H9 (cell line): Measurements from ENCODE around the gene TMEM95. TPM values are rescaled to one million over a fixed set of nuclear protein-coding genes. Genes with fewer than 3 reads are reported as not detected.

Source experiments
- DNase-seq: peaks from one replicate; pipeline ENCODE4 v3.0.0-alpha.2; 2017
- H2AFZ ChIP-seq: one replicate; pipeline ENCODE4 v1.6.1; 2013; ENCODE audit warnings: mild to moderate bottlenecking, low read length, control low read depth, moderate library complexity
- H2AK5ac ChIP-seq: 2 replicates; pipeline ENCODE4 v1.6.1; 2013; ENCODE audit warnings: low read length, control low read depth, mixed read lengths; ENCODE audit not compliant: insufficient read length
- H2BK120ac ChIP-seq: one replicate; pipeline ENCODE4 v1.6.1; 2013; ENCODE audit warnings: low read depth, mild to moderate bottlenecking, low read length, control low read depth, inconsistent platforms; ENCODE audit not compliant: poor library complexity, severe bottlenecking
- H2BK12ac ChIP-seq: 2 replicates; pipeline ENCODE4 v1.6.1; 2013; ENCODE audit warnings: low read length, control low read depth, mixed read lengths, low read depth; ENCODE audit not compliant: insufficient read length
- H2BK15ac ChIP-seq: 2 replicates; pipeline ENCODE4 v1.6.1; 2013; ENCODE audit warnings: low read depth, low read length, control low read depth
- H2BK20ac ChIP-seq: one replicate; pipeline ENCODE4 v1.6.1; 2013; ENCODE audit warnings: low read depth, mild to moderate bottlenecking, low read length, control low read depth, inconsistent platforms; ENCODE audit not compliant: poor library complexity, severe bottlenecking
- H2BK5ac ChIP-seq: 2 replicates; pipeline ENCODE4 v1.6.1; 2013; ENCODE audit warnings: low read length, control low read depth, mixed read lengths; ENCODE audit not compliant: insufficient read length
- H3K14ac ChIP-seq: 2 replicates; pipeline ENCODE4 v1.6.1; 2013; ENCODE audit warnings: low read length, control low read depth; ENCODE audit not compliant: insufficient read depth
- H3K18ac ChIP-seq: 2 replicates; pipeline ENCODE4 v1.6.1; 2013; ENCODE audit warnings: low read depth, mild to moderate bottlenecking, mixed read lengths, low read length, control low read depth; ENCODE audit not compliant: insufficient read length
- H3K23ac ChIP-seq: 2 replicates; pipeline ENCODE4 v1.6.1; 2013; ENCODE audit warnings: low read length, control low read depth, mixed read lengths, low read depth; ENCODE audit not compliant: insufficient read length
- H3K23me2 ChIP-seq: 2 replicates; pipeline ENCODE4 v1.6.1; 2013; ENCODE audit warnings: low read depth, mild to moderate bottlenecking, mixed read lengths, low read length, control low read depth; ENCODE audit not compliant: insufficient read length, poor library complexity, severe bottlenecking
- H3K27ac ChIP-seq: 2 replicates; pipeline ENCODE4 v1.5.1; 2013; ENCODE audit warnings: low read length, control low read depth, mixed read lengths, low read depth; ENCODE audit not compliant: insufficient read length
- H3K27me3 ChIP-seq: 2 replicates; pipeline ENCODE4 v1.6.1; 2013; ENCODE audit warnings: low read length, control low read depth, inconsistent platforms; ENCODE audit not compliant: insufficient read depth
- H3K4ac ChIP-seq: 2 replicates; pipeline ENCODE4 v1.6.1; 2013; ENCODE audit warnings: low read depth, mild to moderate bottlenecking, control low read depth, inconsistent platforms, low read length, moderate library complexity
- H3K4me1 ChIP-seq: 2 replicates; pipeline ENCODE4 v1.6.1; 2013; ENCODE audit warnings: low read length, control low read depth, inconsistent platforms; ENCODE audit not compliant: insufficient read depth
- H3K4me2 ChIP-seq: 2 replicates; pipeline ENCODE4 v1.6.1; 2013; ENCODE audit warnings: low read length, control low read depth, mixed read lengths; ENCODE audit not compliant: insufficient read length, insufficient read depth
- H3K56ac ChIP-seq: 2 replicates; pipeline ENCODE4 v1.6.1; 2013; ENCODE audit warnings: low read depth, mild to moderate bottlenecking, mixed read lengths, low read length, control low read depth; ENCODE audit not compliant: insufficient read length
- H3K79me1 ChIP-seq: 2 replicates; pipeline ENCODE4 v1.6.1; 2013; ENCODE audit warnings: low read depth, mild to moderate bottlenecking, moderate library complexity, low read length, control low read depth, inconsistent platforms; ENCODE audit not compliant: insufficient read depth, poor library complexity, severe bottlenecking
- H3K79me2 ChIP-seq: 2 replicates; pipeline ENCODE4 v1.6.1; 2013; ENCODE audit warnings: low read length, control low read depth, inconsistent platforms; ENCODE audit not compliant: insufficient read depth
- H3K9ac ChIP-seq: 2 replicates; pipeline ENCODE4 v1.6.1; 2013; ENCODE audit warnings: low read length, control low read depth, mixed read lengths; ENCODE audit not compliant: insufficient read length; ENCODE audit errors: extremely low read depth
- H3K9me3 ChIP-seq: one replicate; pipeline ENCODE4 v1.6.1; 2013; ENCODE audit warnings: low read depth, low read length, inconsistent platforms; ENCODE audit not compliant: control insufficient read depth
- H3T11ph ChIP-seq: one replicate; pipeline ENCODE4 v1.6.1; 2013; ENCODE audit warnings: mild to moderate bottlenecking, low read length, control low read depth, inconsistent platforms
- H4K20me1 ChIP-seq: one replicate; pipeline ENCODE4 v1.6.1; 2013; ENCODE audit not compliant: control insufficient read depth, insufficient read length, insufficient read depth
- H4K5ac ChIP-seq: 2 replicates; pipeline ENCODE4 v1.6.1; 2013; ENCODE audit warnings: low read depth, mild to moderate bottlenecking, mixed read lengths, low read length, control low read depth; ENCODE audit not compliant: insufficient read length
- H4K8ac ChIP-seq: replicated peaks from 2 replicates; pipeline ENCODE4 v1.6.1; 2013; ENCODE audit warnings: low read length, control low read depth, mixed read lengths, low read depth; ENCODE audit not compliant: insufficient read length
- H4K91ac ChIP-seq: 2 replicates; pipeline ENCODE4 v1.6.1; 2013; ENCODE audit warnings: low read depth, mild to moderate bottlenecking, moderate library complexity, mixed read lengths, low read length, control low read depth; ENCODE audit not compliant: insufficient read length
- H3K27ac Mint-ChIP-seq, 3 experiments: 2 replicates in 2 of 3; 3 replicates in 1 of 3; pipeline ENCODE4 v1.8.0; 2020 to 2021; ENCODE audit warnings: mixed read lengths in 3 of 3, mild to moderate bottlenecking in 1 of 3, moderate library complexity in 1 of 3
- H3K27me3 Mint-ChIP-seq: 2 replicates; pipeline ENCODE4 v1.8.0; 2021; ENCODE audit warnings: low read depth, mild to moderate bottlenecking, moderate library complexity, mixed read lengths
- H3K36me3 Mint-ChIP-seq, 3 experiments: 2 replicates in 2 of 3; 3 replicates in 1 of 3; pipeline ENCODE4 v1.8.0; 2020 to 2021; ENCODE audit warnings: low read depth in 3 of 3, mixed read lengths in 3 of 3; ENCODE audit not compliant: insufficient read depth in 1 of 3
- H3K4me1 Mint-ChIP-seq, 2 experiments: 2 replicates each; pipeline ENCODE4 v1.8.0; 2020; ENCODE audit warnings: mixed read lengths in 2 of 2
- H3K4me3 Mint-ChIP-seq, 2 experiments: 2 replicates in 1 of 2; 3 replicates in 1 of 2; pipeline ENCODE4 v1.8.0; 2020 to 2021; ENCODE audit warnings: mild to moderate bottlenecking in 2 of 2, mixed read lengths in 2 of 2, moderate library complexity in 1 of 2
- H3K9me3 Mint-ChIP-seq, 2 experiments: 2 replicates in 1 of 2; 3 replicates in 1 of 2; pipeline ENCODE4 v1.8.0; 2020; ENCODE audit warnings: mild to moderate bottlenecking in 2 of 2, mixed read lengths in 2 of 2, moderate library complexity in 1 of 2
- WGBS: extraction: QIAGEN DNeasy Blood & Tissue Kit; methylation state at CpG from one replicate; pipeline ENCODE4 v1.1.7; 2013; ENCODE audit warnings: missing lambda C conversion rate, low lambda C conversion rate, mixed read lengths; ENCODE audit not compliant: insufficient read length; ENCODE audit errors: extremely low coverage; 5-methylcytosine and 5-hydroxymethylcytosine counted together
- total RNA-seq: library from RNA; stranded (reverse); gene quantifications from 2 replicates; pipeline ENCODE4 v1.2.1, GENCODE V29; 2021
- TF ChIP-seq, protein P1 (sequence below): fragments of 200-600 bp; sonication (generic); conservative IDR thresholded peaks from 3 replicates; pipeline ENCODE4 v1.8.0; 2021; ENCODE audit warnings: antibody characterized with exemption, mild to moderate bottlenecking

The TMEM95 gene
- total RNA-seq, 1 experiment from 2014 or later, result not detected

DNA sequence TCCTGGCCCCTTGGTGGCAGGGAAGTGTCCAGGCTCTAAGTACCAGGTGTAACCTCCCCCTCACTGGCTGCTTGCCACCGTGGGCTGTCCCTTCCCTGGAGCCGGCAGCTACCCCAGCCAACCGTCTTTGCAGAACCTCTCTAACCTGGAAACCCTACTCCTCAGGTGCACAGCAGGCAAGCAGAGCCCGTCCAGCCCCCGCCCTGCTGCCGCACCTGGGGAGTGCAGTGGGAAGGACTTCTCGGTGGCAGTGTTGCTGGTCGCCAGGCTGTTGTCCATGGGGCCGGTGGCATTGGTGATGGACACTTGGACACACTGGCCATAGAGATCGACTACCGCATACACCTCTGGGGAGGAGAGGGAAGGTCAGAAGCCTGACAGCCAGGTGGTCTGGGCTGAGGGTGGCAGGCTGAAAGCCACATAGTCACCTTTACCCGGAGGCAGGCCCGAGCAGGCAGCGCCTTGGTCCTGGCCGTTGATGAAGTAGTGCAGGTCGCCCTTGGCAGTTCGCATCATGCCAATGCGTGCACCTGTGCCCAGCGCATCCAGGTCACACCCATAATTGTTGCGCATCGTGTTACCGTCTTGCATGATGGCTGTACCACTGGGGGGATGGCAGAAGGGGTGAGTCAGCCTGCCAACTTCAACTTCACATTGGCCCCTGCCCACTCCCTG, 32.3 kb upstream of the TMEM95 start:
- H3K4me1 Mint-ChIP-seq, result no peaks in the 10 kb centered on the region; a peak in 1 of 4 replicates
- H3K9me3 ChIP-seq, result no peaks in the 10 kb centered on the region
- H3K79me1 ChIP-seq, result no peaks in the 10 kb centered on the region
- no peak overlapping the region for H2AFZ ChIP-seq
- H3K4ac ChIP-seq, result no peak overlapping the region
- no peak overlapping the region for H2BK20ac ChIP-seq
- no peak overlapping the region for H3K9ac ChIP-seq
- H3K18ac ChIP-seq, result no peak overlapping the region
- H2AK5ac ChIP-seq, result no peak overlapping the region
- no peak overlapping the region for H3K56ac ChIP-seq
- H3K27me3 ChIP-seq, result no peaks in the 10 kb centered on the region
- H4K20me1 ChIP-seq, result no peaks in the 10 kb centered on the region
- no peak overlapping the region for H2BK15ac ChIP-seq
- no peak overlapping the region for H4K91ac ChIP-seq
- H4K5ac ChIP-seq, result no peak overlapping the region
- H3K23ac ChIP-seq, result no peak overlapping the region
- H2BK12ac ChIP-seq, result no peak overlapping the region
- no CpG with 5 or more reads among the region's 22 CpGs for WGBS
- H3K79me2 ChIP-seq, result no peaks in the 10 kb centered on the region
- no peak overlapping the region for H3K4me2 ChIP-seq
- peaks cover 46 to 85% (median 78%) of the 10 kb centered on the region in 3 experiments; a peak in 6 of 7 replicates for H3K36me3 Mint-ChIP-seq
- no peaks in the 10 kb centered on the region for H3K27me3 Mint-ChIP-seq
- no peaks in the 10 kb centered on the region for H3K23me2 ChIP-seq
- H3K9me3 Mint-ChIP-seq, result no peaks in the 10 kb centered on the region; a peak in 1 of 5 replicates
- H2BK120ac ChIP-seq, result no peak overlapping the region
- H3K4me3 Mint-ChIP-seq, result no peak overlapping the region
- no peak for DNase-seq
- no peak overlapping the region for H3K14ac ChIP-seq
- H3K27ac ChIP-seq, result no peak overlapping the region
- no peak overlapping the region for H2BK5ac ChIP-seq
- H3T11ph ChIP-seq, result no peak overlapping the region
- no peak overlapping the region for H3K27ac Mint-ChIP-seq
- TF ChIP-seq, protein P1, sequence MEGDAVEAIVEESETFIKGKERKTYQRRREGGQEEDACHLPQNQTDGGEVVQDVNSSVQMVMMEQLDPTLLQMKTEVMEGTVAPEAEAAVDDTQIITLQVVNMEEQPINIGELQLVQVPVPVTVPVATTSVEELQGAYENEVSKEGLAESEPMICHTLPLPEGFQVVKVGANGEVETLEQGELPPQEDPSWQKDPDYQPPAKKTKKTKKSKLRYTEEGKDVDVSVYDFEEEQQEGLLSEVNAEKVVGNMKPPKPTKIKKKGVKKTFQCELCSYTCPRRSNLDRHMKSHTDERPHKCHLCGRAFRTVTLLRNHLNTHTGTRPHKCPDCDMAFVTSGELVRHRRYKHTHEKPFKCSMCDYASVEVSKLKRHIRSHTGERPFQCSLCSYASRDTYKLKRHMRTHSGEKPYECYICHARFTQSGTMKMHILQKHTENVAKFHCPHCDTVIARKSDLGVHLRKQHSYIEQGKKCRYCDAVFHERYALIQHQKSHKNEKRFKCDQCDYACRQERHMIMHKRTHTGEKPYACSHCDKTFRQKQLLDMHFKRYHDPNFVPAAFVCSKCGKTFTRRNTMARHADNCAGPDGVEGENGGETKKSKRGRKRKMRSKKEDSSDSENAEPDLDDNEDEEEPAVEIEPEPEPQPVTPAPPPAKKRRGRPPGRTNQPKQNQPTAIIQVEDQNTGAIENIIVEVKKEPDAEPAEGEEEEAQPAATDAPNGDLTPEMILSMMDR, result no peak
- no peaks in the 10 kb centered on the region for H3K4me1 ChIP-seq
- no peak overlapping the region for H4K8ac ChIP-seq
